DOHH2 (cell line): Measurements from ENCODE around the gene ADAMTS2.

Experiments used
- EZH2phosphoT487 ChIP-seq: fragments of 200-600 bp; sonication (generic); IDR thresholded peaks from 2 replicates; pipeline ENCODE4 v1.6.1; 2017; ENCODE audit warnings: borderline replicate concordance, mild to moderate bottlenecking, antibody characterized with exemption, low read length, moderate library complexity, mixed read lengths
- TF ChIP-seq, protein P1 (sequence below): fragments of 200-600 bp; sonication (generic); IDR thresholded peaks from one replicate; pipeline ENCODE4 v1.5.1; 2014; ENCODE audit warnings: antibody characterized with exemption, mild to moderate bottlenecking, low read depth, low read length; ENCODE audit not compliant: poor library complexity, severe bottlenecking

DNA sequence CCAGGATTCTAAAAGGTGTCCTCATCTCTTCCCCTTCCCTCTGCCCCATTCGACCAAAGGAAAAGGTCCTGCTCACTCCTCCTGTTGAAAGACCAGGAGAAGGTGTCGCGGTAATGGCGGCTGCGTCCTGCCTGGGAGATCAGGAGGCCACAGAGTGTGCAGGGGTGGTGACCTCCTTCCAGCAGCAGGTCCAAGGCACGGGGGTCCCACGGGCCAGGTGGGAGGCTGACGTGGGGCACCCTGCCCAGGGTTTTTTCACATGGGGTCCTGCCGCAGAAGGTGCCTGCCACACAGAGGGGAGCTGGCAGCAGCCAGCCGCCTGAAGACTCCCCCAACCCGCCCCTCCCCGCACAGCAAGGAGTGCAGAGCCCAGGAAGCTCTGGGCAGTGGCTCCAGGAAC lies 22.2 kb upstream of the ADAMTS2 start:
- TF ChIP-seq, protein P1, sequence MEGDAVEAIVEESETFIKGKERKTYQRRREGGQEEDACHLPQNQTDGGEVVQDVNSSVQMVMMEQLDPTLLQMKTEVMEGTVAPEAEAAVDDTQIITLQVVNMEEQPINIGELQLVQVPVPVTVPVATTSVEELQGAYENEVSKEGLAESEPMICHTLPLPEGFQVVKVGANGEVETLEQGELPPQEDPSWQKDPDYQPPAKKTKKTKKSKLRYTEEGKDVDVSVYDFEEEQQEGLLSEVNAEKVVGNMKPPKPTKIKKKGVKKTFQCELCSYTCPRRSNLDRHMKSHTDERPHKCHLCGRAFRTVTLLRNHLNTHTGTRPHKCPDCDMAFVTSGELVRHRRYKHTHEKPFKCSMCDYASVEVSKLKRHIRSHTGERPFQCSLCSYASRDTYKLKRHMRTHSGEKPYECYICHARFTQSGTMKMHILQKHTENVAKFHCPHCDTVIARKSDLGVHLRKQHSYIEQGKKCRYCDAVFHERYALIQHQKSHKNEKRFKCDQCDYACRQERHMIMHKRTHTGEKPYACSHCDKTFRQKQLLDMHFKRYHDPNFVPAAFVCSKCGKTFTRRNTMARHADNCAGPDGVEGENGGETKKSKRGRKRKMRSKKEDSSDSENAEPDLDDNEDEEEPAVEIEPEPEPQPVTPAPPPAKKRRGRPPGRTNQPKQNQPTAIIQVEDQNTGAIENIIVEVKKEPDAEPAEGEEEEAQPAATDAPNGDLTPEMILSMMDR = no peak
- TF ChIP-seq EZH2phosphoT487 = no peak
